GM12878 (cell line): ENCODE data around the gene P3H3. TPM values are rescaled to one million over a fixed set of nuclear protein-coding genes. Genes with fewer than 3 reads are reported as not detected.

ENCODE experiments used
- ASH2L ChIP-seq: fragments of 300-600, 200-600 bp; sonication (generic); IDR thresholded peaks from 2 replicates; pipeline ENCODE4 v1.6.1; 2017; ENCODE audit warnings: low read depth, mild to moderate bottlenecking, borderline replicate concordance
- BHLHE40 ChIP-seq, 2 experiments: fragments of 450-650 bp in 1 of 2; IDR thresholded peaks; 2 replicates each; pipeline ENCODE4 v1.6.1; 2011 to 2017; ENCODE audit warnings: low read depth in 2 of 2, borderline replicate concordance in 1 of 2, improper control_type of control experiment in 1 of 2, low read length in 1 of 2, mild to moderate bottlenecking in 1 of 2
- E2F8 ChIP-seq: fragments of 450-650 bp; IDR thresholded peaks from 2 replicates; pipeline ENCODE4 v1.6.1; 2018; ENCODE audit warnings: mild to moderate bottlenecking, low read depth, moderate library complexity; ENCODE audit not compliant: partially characterized antibody
- EED ChIP-seq: sonication (generic); IDR thresholded peaks from 2 replicates; pipeline ENCODE4 v1.6.1; 2016; ENCODE audit warnings: antibody characterized with exemption, low read depth
- EP300 ChIP-seq, 2 experiments: fragments of 150-350 bp in 1 of 2; IDR thresholded peaks; 2 replicates each; pipeline ENCODE4 v1.6.1; 2011 to 2012; ENCODE audit warnings: low read depth in 2 of 2, low read length in 2 of 2, borderline replicate concordance in 1 of 2, improper control_type of control experiment in 1 of 2, inconsistent platforms in 1 of 2; ENCODE audit not compliant: control insufficient read depth in 1 of 2
- HDGF ChIP-seq: fragments of 450-650 bp; IDR thresholded peaks from 2 replicates; pipeline ENCODE4 v1.6.1; 2016; ENCODE audit warnings: antibody characterized with exemption
- IRF5 ChIP-seq: fragments of 450-650 bp; IDR thresholded peaks from 2 replicates; pipeline ENCODE4 v1.6.1; 2017; ENCODE audit warnings: borderline replicate concordance
- KLF5 ChIP-seq: fragments of 450-650 bp; IDR thresholded peaks from 2 replicates; pipeline ENCODE4 v1.6.1; 2014; ENCODE audit warnings: mild to moderate bottlenecking; ENCODE audit not compliant: partially characterized antibody
- RELB ChIP-seq: fragments of 450-650 bp; IDR thresholded peaks from 2 replicates; pipeline ENCODE4 v1.6.1; 2017; ENCODE audit warnings: low read depth, mild to moderate bottlenecking, moderate library complexity
- YBX1 ChIP-seq: fragments of 450-650 bp; IDR thresholded peaks from 2 replicates; pipeline ENCODE4 v1.6.1; 2016; ENCODE audit warnings: antibody characterized with exemption
- ZNF687 ChIP-seq: fragments of 450-650 bp; IDR thresholded peaks from 2 replicates; pipeline ENCODE4 v1.6.1; 2017; ENCODE audit warnings: mild to moderate bottlenecking, moderate library complexity
- polyA plus RNA-seq, 11 experiments: library from polyadenylated mRNA; depleted of rRNA in 4 of 11; unstranded in 6 of 11; stranded (reverse) in 5 of 11; fragments of >200 nt; fragmentation: Nextera tagmentation in 4 of 11; fragmentation: Illumina TruSeq in 1 of 11; extraction: Ambion mirVana in 4 of 11; extraction: Trizol in 1 of 11; gene quantifications; 1 replicate in 1 of 11; 2 replicates in 10 of 11; pipeline versions ENCODE4 v1.2.1 to v1.2.3, GENCODE V29; 2011 to 2016; ENCODE audit warnings: inconsistent platforms in 2 of 11, missing spikeins in 2 of 11, low read depth in 1 of 11
- total RNA-seq, 4 experiments: library from RNA; depleted of rRNA in 3 of 4; stranded (reverse); fragments of >200 nt in 3 of 4; fragmentation: Illumina TruSeq in 1 of 4; extraction: Trizol in 1 of 4; gene quantifications; 2 replicates each; pipeline versions ENCODE4 v1.2.1 to v1.2.3, GENCODE V29; 2013 to 2021
- TF ChIP-seq, protein P1 (sequence below): fragments of 450-650 bp; conservative IDR thresholded peaks from 2 replicates; pipeline ENCODE4 v1.6.1; 2017; ENCODE audit warnings: mild to moderate bottlenecking, moderate library complexity

P3H3 gene
- total and polyA plus RNA-seq, 10 of the 15 experiments (the other 5 are each of a cell fraction or from before 2014, with no cell fraction given) = 0.03 to 0.21 (median 0.05) TPM; not detected in 7

- TF ChIP-seq ZNF687 (no peak), ASH2L (no peak), E2F8 (no peak), BHLHE40 (IDR thresholded peaks at IDR 0.05; ENCODE audit: borderline replicate concordance in 1 of 2, low read depth in 2 of 2, low read length in 1 of 2) (peak in 1 of 2 experiments; percentile 15; a peak in 1 of 4 replicates), RELB (peak; percentile 67; the same call in 1 of the 2 replicates), YBX1 (no peak), EP300 (IDR thresholded peaks at IDR 0.05; ENCODE audit: borderline replicate concordance in 1 of 2, control insufficient read depth in 1 of 2, low read depth in 2 of 2, low read length in 2 of 2) (no peak), HDGF (peak; percentile 92), IRF5 (no peak), EED (no peak), KLF5 (no peak)
- TF ChIP-seq, protein P1, sequence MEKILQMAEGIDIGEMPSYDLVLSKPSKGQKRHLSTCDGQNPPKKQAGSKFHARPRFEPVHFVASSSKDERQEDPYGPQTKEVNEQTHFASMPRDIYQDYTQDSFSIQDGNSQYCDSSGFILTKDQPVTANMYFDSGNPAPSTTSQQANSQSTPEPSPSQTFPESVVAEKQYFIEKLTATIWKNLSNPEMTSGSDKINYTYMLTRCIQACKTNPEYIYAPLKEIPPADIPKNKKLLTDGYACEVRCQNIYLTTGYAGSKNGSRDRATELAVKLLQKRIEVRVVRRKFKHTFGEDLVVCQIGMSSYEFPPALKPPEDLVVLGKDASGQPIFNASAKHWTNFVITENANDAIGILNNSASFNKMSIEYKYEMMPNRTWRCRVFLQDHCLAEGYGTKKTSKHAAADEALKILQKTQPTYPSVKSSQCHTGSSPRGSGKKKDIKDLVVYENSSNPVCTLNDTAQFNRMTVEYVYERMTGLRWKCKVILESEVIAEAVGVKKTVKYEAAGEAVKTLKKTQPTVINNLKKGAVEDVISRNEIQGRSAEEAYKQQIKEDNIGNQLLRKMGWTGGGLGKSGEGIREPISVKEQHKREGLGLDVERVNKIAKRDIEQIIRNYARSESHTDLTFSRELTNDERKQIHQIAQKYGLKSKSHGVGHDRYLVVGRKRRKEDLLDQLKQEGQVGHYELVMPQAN = no peak
These were observed 751 bp downstream of the P3H3 start (continued) for GRCh38 chr12:6828781-6829535.
